Ishikawa (cell line): ENCODE results near the gene PDZD8.

Experiments used
- EGR1 ChIP-seq: IDR thresholded peaks from 2 replicates; pipeline ENCODE4 v1.6.1; 2012
- TEAD4 ChIP-seq: IDR thresholded peaks from 2 replicates; pipeline ENCODE4 v1.6.1; 2012

GRCh38 chr10:117311261-117311660 is 64.0 kb downstream of the PDZD8 start:
- no peak for TF ChIP-seq TEAD4
- no peak for TF ChIP-seq EGR1
